Measurements from ENCODE around the gene ZNF775.

DNA sequence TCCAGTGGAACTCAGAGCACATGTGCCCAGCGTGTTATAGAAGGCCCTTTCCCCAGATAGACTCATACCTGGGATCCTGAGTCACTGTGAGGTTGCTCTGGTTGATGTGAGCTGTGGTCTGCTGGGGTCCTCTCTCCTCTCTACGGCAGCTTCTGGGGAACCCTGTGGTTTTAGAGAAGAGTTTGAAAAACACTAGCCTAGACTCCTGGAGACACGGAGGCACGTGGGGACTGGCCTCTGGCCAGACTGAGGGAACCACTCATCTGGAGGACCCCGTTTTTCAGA, 10.3 kb downstream of the ZNF775 start:
- TF ChIP-seq EZH2phosphoT487 (IDR thresholded peaks at IDR 0.05; ENCODE audit: insufficient read depth, low read depth) (no peak), EZH2 (IDR thresholded peaks at IDR 0.05; ENCODE audit: insufficient read depth, poor library complexity, severe bottlenecking) (no peak)
